Cerebellar nuclear complex (tissue), 1 donor: ENCODE data around the gene DGKI.

ENCODE experiments used
- DNase-seq, 2 experiments: peaks; one replicate each; lab custom pipeline; 2025; lab: John Stamatoyannopoulos, UW

Gene DGKI

DNA sequence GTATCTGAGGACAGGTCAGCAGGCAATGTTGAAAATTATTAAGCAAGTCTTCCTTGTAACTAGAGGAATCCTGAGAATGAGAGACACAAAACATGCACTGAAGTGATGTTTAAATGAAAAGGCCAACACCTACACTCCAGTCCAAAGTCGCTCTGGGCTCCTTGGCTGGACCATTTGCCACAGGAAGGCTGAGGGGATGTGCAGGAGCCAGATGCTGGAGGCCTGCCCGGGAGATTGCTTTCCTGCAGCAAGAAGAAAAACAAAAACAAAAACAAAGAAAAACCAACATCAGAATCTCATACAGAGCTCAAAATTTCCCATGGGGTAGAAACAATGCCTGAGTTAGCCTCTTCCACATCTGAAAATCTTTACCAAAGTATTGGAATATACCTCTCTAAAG lies 157.0 kb downstream of the DGKI start:
- DNase-seq: no peak

GRCh38 chr7:137687556-137688265 lies 159.1 kb downstream of the DGKI start:
- no peak for DNase-seq

DNA sequence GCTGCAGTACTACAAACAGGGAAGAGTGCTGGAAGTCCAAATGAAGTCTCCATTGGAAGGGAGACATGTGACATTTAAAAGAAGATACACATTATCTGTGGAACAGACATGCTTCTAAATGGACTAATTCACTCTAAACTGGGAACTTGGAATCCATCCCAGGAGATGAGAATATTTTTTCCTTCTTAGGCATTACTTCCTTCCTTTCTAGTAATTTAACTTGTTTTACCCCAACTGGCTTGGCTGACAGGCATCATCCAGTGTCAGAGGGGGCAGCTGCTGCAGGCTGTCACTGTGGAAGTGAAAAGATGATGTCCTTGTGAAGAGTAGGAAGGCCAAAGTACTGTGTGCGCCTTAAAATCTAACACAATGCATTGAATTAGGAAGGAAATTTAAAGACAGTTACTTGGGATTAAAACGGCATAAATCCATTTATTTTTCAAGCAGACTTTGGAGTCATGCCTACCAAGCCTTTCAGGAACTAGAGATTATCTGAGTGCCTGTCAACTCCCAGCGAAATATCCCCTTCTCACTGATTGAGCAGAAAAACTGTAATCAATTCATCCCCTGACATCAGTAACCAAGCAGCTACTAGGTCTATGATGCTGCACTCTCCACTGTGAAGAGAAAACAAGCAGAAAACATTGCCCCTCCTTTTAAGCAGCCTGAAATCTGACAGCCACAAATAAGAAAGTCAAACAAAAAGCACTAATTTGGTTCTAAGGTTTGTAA lies 161.2 kb downstream of the DGKI start:
- no peak for DNase-seq

DNA sequence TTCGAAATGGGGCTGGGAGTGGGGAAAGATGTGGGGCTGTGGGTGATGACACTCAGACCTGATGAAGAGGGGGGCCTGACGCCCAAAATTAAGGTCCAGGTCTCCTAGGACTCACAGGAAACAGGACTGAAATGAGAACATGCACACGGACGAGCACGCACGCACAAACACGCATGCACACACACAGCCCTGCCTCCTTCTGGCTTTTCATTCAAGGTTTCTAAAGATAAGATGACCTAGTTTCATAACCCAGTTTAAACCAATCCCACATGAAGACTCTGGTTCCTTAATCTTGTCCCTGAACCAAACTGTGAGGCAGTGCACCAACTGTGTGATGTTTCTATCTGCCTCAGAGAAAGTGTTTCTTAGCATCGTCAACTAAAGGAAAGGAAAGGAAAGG lies 162.0 kb downstream of the DGKI start:
- no peak for DNase-seq

GRCh38 chr7:137684316-137684715 lies 162.5 kb downstream of the DGKI start:
- no peak for DNase-seq

GRCh38 chr7:137682596-137682995 lies 164.2 kb downstream of the DGKI start:
- no peak for DNase-seq

GRCh38 chr7:137681657-137682562 lies 164.9 kb downstream of the DGKI start:
- no peak for DNase-seq

DNA sequence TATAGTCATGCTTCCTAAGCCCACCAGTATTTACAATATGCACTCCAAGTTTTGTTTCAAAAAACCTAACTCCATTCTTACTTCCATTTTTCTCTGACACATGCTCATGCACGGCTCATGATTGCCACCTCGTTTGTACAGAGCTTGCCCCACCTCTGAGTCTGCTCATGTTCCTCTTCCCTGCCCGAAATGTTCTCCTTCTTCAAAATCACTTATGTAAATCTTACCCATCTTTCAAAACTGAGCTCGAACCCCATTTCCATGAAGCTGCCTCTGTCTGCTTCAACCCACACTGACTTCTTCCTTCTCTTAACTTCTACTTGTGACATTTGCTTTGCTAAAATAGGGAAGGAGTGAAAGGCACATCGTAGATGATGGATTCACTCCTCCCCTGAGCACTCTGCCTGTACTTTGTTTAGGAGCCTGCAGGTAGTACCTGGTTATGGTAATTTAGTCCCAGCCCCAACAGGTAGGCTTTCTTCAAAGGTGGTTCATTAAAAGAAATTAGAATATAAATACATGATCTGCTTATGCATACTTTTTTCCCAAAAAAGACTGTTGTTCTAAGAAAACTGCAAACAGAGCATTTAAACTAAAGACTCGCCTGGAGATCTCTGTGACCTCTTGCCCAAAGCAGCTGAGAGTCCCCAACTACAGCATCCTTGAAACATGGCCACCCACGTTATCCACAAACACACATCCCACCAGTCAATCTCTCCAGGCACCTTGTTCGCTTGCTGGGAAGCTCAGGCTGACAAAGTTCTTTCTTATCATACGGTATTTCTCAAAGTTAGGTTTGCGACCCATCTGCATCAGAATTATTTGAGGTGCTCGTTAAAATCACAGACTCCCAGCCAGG lies 172.0 kb downstream of the DGKI start:
- no peak for DNase-seq

- DNase-seq: no peak
These were observed 172.7 kb downstream of the DGKI start for GRCh38 chr7:137674048-137674447.

GRCh38 chr7:137671920-137672319 lies 174.9 kb downstream of the DGKI start:
- no peak for DNase-seq

GRCh38 chr7:137670222-137671064 lies 176.3 kb downstream of the DGKI start:
- DNase-seq: no peak

DNA sequence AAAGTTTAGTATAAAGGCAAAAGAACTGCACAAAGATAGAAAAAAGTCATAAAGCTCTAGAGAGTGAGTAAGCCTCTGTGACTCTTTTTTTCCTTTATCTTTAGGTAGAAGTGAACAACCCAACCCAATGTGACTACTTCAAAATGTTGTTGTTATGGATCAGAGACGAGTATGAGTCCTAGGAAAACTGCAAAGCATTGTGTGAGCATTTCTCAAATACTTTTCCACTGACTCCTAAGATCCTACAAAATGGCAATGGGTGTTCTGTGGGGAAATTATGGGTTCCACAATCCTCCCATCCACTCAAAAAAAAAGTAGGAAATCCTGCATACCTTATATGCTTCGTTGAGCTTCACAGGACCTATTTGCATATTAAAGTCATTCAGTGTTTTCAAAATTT lies 177.1 kb downstream of the DGKI start:
- no peak for DNase-seq

- no peak for DNase-seq
These were observed 178.4 kb downstream of the DGKI start for GRCh38 chr7:137668404-137668803.

GRCh38 chr7:137667633-137668387 lies 179.0 kb downstream of the DGKI start:
- no peak for DNase-seq

DNA sequence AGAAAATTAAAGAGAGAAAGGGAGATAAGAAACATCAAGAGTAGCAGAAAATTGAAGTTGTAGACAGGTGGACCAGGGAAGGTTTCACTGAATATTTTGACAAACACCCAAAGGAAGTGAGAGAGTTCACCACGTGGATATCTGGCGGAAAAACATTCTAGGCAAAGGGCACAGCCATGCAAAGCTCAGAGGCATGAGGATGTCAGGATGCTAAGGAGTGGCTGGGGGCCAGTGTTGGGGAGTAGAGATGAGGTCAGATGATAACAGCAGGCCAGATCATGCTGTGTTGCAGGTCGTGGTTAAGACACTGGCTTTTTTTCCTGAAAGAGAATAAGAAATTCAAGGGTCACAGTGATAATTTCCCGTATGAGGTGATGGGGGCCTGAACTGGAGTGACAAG lies 181.9 kb downstream of the DGKI start:
- no peak for DNase-seq

DNA sequence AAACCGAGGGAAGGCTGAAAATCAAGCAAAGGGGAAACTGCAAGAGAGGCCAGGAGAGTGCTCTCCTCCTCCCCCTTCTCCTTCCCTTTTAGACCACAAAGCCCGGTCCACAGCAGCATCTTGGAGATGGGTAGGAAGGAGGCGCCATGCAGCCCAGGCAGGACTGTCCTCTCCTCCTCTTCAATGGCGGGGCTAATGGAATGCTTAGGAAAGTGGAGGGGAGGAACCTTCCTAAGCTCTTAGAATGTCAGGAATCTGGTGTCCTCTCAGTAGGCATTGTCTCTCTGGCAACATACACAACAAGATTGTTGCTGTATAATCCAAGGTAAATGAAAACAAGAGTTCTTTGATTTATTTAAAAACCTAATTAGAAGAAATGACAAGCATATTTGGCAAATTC lies 185.1 kb downstream of the DGKI start:
- DNase-seq: no peak

DNA sequence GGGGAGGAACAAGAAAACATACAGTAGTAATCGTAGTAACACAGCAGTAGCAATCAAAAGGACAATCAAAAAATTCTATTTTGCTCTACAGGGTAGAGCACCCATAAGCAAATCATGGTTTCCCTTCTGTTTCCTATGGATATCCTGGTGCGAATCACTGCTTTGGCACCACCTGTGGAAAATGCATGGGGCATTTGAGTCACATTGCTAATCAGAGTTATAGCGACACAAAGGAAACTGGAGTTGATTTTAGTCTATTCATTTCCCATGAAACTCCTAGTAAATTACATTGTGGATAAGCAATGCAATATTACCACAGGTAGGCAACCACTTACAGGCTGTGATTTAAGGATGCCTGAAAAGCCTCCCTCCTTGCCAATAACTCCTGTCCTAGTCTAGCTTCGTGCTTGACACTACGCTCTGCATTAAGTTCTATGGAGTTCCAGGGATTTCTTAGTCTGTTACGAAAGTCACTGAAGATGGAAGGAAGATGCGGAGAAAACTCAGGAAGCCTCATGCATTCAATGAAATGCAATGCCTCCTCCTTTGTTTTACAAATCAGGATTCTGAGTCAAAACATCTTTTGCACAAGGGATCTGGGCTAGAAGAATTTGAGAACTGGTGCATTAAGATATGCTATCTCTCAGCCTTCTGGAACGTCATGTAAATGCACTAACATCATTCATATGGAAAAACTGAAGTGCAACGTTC lies 188.4 kb downstream of the DGKI start:
- no peak for DNase-seq

DNA sequence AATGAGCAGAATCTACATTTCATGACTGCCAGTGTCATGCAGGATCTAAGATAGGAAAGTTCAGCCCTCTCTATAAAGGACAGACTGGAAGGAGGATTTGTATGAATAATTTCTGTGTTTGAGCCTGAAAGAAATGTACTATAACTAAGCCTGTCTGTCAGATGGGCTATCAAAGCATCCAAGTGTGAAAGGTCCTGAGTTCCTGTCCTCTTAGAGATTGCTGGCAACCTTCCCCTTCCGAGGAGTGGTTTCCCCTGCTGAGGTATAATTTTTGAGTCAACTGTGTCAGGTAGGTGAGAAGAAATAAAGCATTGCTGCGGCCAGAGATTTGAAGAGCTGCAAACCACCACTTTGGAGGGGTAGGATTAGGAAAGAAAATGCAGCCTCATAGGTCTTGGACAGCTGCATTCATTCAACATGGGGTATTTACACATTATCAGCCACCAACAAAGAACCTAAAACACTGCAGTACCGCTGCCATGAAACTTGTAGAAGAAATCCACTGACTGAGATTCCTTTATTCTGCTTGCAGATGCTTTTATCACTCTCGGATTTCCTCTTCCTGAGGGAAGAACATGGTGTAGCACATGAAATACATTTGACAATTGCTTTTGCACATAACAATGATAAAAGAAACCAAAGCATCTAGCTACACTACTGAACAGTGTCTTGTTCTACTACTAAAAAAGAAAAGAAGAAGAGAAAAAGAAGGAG lies 189.1 kb downstream of the DGKI start:
- DNase-seq: no peak

- no peak for DNase-seq
These were observed 189.9 kb downstream of the DGKI start for GRCh38 chr7:137656850-137657232.
